K562 (cell line): Measurements from ENCODE around the gene ATXN10. TPM values are rescaled to one million over a fixed set of nuclear protein-coding genes. Genes with fewer than 3 reads are reported as not detected.

Experiments
- BRF1 ChIP-seq: IDR thresholded peaks from 3 replicates; pipeline ENCODE4 v1.6.1; 2011; ENCODE audit warnings: borderline replicate concordance, mild to moderate bottlenecking; ENCODE audit not compliant: insufficient read length; ENCODE audit errors: extremely low read depth
- CSDE1 ChIP-seq, 2 experiments: fragments of 450-650 bp; IDR thresholded peaks; 2 replicates each; pipeline ENCODE4 v1.6.1; 2016; ENCODE audit warnings: mild to moderate bottlenecking in 1 of 2
- FOS ChIP-seq: IDR thresholded peaks from 3 replicates; pipeline ENCODE4 v1.6.1; 2011; ENCODE audit not compliant: insufficient read length; ENCODE audit errors: extremely low read depth
- polyA plus RNA-seq, 8 experiments: library from polyadenylated mRNA; depleted of rRNA in 4 of 8; stranded (reverse) in 5 of 8; unstranded in 3 of 8; fragments of >200 nt; fragmentation: Nextera tagmentation in 2 of 8; fragmentation: Illumina TruSeq in 1 of 8; extraction: Ambion mirVana in 2 of 8; extraction: Trizol in 1 of 8; gene quantifications; 2 replicates each; pipeline versions ENCODE4 v1.2.1 to v1.2.3, GENCODE V29; 2011 to 2014; ENCODE audit warnings: inconsistent platforms in 1 of 8, missing spikeins in 1 of 8
- total RNA-seq, 7 experiments: library from RNA; depleted of rRNA in 6 of 7; stranded (reverse); fragments of >200 nt in 6 of 7; fragmentation: Illumina TruSeq in 2 of 7; extraction: Trizol in 2 of 7; gene quantifications; 2 replicates each; pipeline versions ENCODE4 v1.2.1 to v1.2.3, GENCODE V29; 2011 to 2021; ENCODE audit warnings: low replicate concordance in 1 of 7
- TF ChIP-seq, protein P1 (sequence below): sonication (generic); formaldehyde crosslinking; IDR thresholded peaks from 2 replicates; pipeline ENCODE4 v1.4.0; 2020; ENCODE audit warnings: mild to moderate bottlenecking, missing genetic modification reagents
- TF ChIP-seq, protein P2 (sequence below): fragments of 450-650 bp; IDR thresholded peaks from 2 replicates; pipeline ENCODE4 v1.6.1; 2016; ENCODE audit warnings: antibody characterized with exemption
- TF ChIP-seq, protein P3 (sequence below): sonication (generic); formaldehyde crosslinking; IDR thresholded peaks from 2 replicates; pipeline ENCODE4 v1.8.0; 2022; ENCODE audit warnings: mild to moderate bottlenecking, missing genetic modification reagents

The ATXN10 gene
- total and polyA plus RNA-seq, 9 of the 15 experiments (the other 6 are each of a cell fraction or from before 2014, with no cell fraction given), result 11.5 to 190 (median 33.6) TPM

DNA sequence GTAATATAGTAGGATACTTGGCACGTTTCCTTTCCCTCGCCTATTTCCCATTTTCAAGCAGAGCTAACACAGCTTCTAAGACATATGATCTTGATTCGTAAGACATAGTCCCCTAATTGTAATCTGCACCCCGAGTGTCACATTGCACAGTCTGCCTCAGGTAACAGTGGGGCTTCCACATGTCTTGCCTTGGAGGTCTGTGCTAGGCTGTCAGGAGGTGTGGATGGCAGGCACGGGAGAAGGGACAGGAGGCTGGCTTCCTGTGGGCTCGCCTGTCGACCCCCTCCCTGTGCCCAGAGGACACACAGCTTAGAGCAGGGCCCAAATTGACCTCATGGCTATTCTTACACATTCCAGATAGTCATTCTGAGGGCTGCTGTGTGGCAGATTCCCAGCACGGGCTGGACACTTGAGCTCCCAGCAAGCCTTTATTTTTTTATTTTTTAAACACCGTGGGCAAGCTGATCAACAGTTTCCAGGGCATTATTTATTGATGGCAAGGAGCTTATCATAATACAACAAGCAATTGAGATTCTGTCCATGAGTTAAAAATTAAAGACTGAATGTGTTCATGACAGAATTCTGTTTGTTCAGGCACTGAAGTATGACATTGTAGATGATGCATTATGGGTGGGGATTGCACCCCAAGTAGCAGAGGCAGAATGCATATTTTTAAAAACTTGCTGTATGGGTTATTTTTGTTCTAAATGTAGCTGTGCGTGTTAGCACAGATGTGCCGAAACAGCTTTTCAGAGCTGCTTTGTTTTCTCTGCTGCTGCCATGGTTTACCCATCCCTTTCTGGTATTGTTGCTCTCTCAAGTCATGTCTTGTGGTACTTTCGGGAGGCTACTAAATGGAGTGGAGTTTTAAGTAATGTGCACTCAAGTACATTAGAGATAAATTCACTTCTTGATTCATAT lies 113.0 kb downstream of the ATXN10 start (continued):
- TF ChIP-seq, protein P1, sequence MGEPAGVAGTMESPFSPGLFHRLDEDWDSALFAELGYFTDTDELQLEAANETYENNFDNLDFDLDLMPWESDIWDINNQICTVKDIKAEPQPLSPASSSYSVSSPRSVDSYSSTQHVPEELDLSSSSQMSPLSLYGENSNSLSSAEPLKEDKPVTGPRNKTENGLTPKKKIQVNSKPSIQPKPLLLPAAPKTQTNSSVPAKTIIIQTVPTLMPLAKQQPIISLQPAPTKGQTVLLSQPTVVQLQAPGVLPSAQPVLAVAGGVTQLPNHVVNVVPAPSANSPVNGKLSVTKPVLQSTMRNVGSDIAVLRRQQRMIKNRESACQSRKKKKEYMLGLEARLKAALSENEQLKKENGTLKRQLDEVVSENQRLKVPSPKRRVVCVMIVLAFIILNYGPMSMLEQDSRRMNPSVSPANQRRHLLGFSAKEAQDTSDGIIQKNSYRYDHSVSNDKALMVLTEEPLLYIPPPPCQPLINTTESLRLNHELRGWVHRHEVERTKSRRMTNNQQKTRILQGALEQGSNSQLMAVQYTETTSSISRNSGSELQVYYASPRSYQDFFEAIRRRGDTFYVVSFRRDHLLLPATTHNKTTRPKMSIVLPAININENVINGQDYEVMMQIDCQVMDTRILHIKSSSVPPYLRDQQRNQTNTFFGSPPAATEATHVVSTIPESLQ (CRISPR knock-in tag), result no peak
- TF ChIP-seq FOS, result no peak
- no peak for TF ChIP-seq CSDE1 (IDR thresholded peaks at IDR 0.05)
- TF ChIP-seq, protein P2, sequence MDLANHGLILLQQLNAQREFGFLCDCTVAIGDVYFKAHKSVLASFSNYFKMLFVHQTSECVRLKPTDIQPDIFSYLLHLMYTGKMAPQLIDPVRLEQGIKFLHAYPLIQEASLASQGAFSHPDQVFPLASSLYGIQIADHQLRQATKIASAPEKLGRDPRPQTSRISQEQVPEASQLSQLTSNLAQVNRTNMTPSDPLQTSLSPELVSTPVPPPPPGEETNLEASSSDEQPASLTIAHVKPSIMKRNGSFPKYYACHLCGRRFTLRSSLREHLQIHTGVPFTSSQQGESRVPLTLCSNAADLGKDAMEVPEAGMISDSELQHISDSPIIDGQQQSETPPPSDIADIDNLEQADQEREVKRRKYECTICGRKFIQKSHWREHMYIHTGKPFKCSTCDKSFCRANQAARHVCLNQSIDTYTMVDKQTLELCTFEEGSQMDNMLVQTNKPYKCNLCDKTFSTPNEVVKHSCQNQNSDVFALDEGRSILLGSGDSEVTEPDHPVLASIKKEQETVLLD, result no peak
- TF ChIP-seq, protein P3, sequence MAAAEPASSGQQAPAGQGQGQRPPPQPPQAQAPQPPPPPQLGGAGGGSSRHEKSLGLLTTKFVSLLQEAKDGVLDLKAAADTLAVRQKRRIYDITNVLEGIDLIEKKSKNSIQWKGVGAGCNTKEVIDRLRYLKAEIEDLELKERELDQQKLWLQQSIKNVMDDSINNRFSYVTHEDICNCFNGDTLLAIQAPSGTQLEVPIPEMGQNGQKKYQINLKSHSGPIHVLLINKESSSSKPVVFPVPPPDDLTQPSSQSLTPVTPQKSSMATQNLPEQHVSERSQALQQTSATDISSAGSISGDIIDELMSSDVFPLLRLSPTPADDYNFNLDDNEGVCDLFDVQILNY (CRISPR knock-in tag), result no peak
- no peak for TF ChIP-seq BRF1
